Posterior cingulate gyrus (tissue), 11 donors: Measurements from ENCODE around the gene HNRNPCL2.
"Not testable (repeated sequence)": the region's sequence is repeated elsewhere in the genome, so short reads cannot be mapped to it uniquely, and the experiment has no call there.

Experiments used
- DNase-seq, 10 donors: peaks; one replicate each; pipeline versions ENCODE4 v3.0.0 to v3.0.0-alpha.2; 2020 to 2021; ENCODE audit warnings: mixed read lengths in 3 of 10
- intact Hi-C: fragments of 100-400 bp; cut with DNase I; formaldehyde crosslinking; loops from one replicate; pipeline ENCODE4 v1.15.1; 2023

HNRNPCL2 gene

GRCh38 chr1:13116754-13117153 is at the start of gene HNRNPCL2:
TSS of gene HNRNPCL2 (minus strand) at chr1:13116854. CDS start at chr1:13116400, 454 bp downstream.
- intact Hi-C loops: not testable (repeated sequence)
- DNase-seq: peak in 1 of 10 donors; percentile 3

GRCh38 chr1:13165531-13165930 is 48.9 kb upstream of the HNRNPCL2 start, which contains the start of gene HNRNPCL4:
TSS of gene HNRNPCL4 (minus strand) at chr1:13165631. CDS start at chr1:13165467, 164 bp downstream.
- intact Hi-C loops, DNase-seq: not testable (repeated sequence)

GRCh38 chr1:13155909-13156308 is 39.3 kb upstream of the HNRNPCL2 start, which contains the start of gene PRAMEF26:
TSS of gene PRAMEF26 (minus strand) at chr1:13156009. CDS start at chr1:13153095, 2,914 bp downstream.
- DNase-seq, intact Hi-C loops: not testable (repeated sequence)

DNA sequence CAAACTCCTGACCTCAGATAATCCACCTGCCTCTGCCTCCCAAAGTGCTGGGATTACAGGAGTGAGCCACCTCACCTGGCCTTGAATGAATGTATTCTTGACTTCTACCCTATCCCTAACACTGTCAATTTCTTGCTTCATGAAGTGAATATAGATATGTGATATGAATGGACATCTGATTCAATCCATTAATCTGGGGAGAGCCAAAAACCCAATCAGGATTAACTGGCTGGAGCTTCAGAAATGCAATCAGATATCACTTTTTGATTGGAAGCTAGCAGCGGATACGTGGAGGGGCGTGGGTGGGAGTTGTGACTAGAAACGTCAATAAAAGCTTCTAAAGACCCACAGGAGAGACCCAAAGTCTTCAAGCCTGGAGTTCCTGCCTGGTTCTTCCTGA is 46.2 kb downstream of the HNRNPCL2 start, which contains the start of gene PRAMEF25:
Gene PRAMEF25 (plus strand): TSS at position 301 of the 400 bp plus-strand sequence. CDS start 2,920 bp downstream, outside the sequence.
- DNase-seq, intact Hi-C loops: not testable (repeated sequence)
